HK-2 (cell line): ENCODE results near the gene SH2D5.

Experiments
- DNase-seq: peaks from one replicate; pipeline ENCODE4 v3.0.0-alpha.2; 2018; ENCODE audit not compliant: unreplicated experiment

SH2D5 gene

DNA sequence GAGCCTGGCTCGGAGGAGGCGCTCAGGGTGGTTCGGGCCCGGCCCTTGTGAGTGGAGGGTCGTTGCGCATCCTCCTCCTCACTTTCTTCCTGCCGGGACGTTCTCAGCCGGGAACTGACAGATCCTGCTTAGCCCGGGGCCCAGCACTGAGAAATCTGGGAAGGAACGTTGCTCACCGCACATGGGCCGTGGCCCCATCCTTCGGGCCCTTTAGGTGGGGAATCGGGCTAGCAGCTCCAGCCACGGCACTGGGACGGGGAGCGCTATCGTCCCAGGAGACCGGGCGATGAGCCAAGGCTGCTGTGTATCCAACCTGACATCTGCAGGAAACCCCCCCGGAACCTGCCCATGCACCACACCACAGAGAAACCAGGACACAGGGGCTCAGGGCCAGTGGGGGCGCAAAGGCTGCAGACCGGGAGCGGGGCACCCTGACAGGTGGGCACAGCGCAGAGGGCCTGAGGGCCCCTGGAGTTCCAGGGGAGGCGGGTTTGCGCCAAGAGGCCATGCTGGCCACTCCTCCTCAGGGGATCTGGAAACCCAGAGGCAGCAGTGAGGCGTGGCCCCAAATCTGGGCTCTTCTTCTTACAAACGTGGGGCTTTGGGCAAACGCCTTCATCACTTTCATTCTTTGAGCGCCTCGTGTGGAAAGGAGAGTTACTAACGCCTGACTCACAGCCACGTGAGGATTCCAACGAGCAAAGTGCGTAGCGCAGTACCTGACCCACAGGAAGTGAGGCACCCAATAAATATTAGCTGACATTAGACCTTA lies at the start of gene SH2D5:
TSS of gene SH2D5 (minus strand) at position 116 of the 772 bp plus-strand sequence. CDS start 4,659 bp downstream, outside the sequence.
- DNase-seq: peak; percentile 90

DNA sequence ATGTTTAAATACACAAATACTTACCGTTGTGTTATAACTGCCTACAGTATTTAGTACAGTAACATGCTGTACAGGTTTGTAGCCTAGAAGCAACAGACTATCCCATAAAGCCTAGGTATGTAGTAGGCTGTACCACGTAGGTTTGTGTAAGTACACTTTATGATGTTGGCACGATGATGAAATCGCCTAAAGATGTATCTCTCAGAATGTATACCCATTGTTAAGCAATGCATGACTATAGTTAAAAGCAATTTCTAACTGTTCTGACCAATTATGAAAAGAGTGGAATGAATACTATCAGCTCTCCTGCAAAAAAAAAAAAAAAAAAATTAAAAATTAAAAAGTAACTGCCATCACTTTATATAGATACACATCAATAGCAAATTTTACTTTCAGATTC lies 43.2 kb upstream of the SH2D5 start:
- DNase-seq: no peak

- no peak for DNase-seq
Measured at GRCh38 chr1:20771780-20772179, 39.3 kb upstream of the SH2D5 start.

DNA sequence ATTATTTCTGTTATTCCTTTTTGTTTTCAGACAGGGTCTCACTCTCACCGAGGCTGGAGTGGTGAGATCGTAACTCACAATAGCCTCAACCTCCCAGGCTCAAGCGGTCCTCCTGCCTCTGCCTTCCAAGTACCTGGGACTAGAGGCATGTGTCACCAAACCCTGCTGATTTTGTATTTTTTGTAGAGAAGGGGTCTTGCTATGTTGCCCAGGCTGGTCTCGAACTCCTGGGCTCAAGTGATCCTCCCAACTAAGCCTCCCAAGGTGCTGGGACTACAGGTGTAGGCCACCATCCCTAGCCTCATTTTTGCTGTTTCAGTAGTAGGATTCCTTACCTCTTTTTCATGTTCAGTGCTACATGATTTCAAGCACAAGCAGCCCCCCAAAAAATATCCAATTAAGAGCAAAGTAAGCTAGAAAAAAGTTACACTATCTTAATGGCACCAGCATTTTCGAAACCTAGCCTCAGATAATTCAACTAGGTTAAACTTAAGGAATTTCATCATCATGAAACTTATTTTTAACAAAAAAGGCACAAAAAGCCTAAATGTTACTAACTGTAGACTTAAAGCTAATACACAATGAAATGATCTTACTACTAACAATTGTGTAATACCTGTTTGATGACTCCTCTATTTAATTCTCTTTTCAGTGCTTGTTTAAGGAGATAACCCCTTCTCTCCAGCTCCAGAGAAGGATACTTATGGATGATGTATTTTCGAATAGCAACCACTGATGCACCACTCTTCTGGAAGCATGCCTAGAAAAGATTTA lies 38.0 kb upstream of the SH2D5 start:
- DNase-seq: no peak

DNA sequence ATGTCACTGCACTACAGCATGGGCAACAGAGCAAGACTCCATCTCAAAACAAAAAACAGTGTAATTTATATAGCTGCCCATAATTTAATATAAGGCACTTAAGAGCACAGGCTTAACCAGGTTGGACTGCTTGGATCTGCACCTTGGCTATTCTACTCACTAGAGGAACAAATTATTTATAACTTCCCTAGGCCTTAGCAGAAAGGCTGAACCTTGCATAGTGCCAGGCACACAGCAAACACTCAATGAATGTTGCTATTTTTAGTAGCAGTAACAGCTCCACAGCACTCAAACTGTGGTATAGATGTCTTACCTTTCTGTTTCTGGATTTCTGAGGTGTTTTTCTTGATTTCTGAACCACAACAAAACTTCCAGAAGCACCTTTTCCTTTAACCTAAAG lies 34.8 kb upstream of the SH2D5 start:
- no peak for DNase-seq

- no peak for DNase-seq
Measured at GRCh38 chr1:20763417-20763816, 30.9 kb upstream of the SH2D5 start.

DNA sequence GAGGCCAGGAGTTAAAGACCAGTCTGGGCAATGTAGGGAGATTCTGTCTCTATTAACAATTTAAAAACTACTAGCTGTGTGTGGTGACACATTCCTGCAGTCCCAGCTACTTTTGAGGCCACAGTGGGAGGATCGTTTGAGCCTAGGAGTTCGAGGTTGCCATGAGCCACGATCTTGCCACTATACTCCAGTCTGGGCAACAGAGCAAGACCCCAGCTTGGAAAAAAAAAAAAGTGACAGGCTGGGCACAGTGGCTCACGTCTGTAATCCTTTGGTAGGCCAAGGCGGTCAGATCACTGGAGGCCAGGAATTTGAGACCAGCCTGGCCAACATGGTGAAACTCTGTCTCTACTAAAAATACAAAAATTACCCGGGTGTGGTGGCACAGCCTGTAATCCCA lies 27.8 kb upstream of the SH2D5 start:
- DNase-seq: no peak

- no peak for DNase-seq
Measured at GRCh38 chr1:20753589-20753988, 21.1 kb upstream of the SH2D5 start.

DNA sequence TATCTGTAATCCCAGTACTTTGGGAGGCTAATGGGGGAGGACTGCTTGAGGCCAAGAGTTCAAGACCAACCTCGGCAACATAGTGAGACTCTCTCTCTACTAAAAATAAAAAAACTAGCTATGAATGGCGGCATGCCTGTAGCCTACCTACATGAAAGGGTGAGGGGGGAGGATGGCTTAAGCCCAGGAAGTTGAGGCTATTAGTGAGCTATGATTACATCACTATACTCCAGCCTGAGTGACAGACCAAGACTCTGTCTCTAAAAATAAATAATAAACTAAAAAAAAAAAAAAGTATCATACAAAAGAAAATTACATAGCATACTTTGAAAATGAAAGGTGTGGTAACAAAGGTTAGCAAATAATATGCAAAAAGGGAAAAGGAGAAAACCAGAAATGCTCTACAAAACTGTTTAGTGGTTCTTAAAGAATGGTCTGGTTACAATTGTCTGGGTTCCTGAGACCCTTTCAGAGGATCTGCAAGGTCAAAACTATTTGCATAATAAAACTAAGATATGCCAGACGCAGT lies 19.0 kb upstream of the SH2D5 start:
- DNase-seq: no peak

DNA sequence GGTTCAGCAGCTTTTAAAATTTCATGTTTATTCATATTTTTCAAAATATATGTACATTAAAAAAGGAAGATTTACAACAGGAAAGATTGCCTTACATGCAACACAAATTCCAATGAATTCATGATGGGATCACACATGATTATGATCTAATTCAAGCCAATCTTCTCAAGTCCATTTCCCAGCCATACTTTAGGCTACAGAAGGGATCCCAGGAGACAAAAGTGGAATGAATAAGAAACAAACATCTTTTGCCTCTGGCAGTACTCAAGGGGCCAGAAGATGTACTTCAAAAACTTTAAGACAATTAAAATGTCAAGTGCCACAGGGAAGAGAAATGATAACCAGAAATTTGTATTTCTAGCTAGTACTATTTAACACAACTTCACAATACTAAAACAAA lies 10.2 kb upstream of the SH2D5 start:
- no peak for DNase-seq

DNA sequence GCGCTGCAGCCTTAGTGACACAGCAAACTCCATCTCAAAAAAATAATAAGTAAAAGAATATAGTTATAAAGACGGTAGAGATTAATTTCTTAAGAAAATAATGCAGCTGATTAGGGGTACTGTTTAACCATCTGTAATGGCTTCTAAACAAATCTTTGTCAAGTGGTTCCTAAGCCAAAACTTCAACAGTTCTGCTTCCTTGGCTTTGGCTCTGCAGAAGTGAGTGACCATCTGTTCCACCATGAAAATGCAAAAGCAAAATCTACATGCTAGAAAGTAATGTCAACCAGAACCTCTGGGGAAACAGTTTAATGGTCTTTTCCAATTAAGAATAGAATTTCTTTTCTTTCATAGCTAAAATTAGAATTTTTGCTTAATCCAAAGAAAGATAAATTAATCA lies 8.3 kb upstream of the SH2D5 start:
- DNase-seq: no peak

DNA sequence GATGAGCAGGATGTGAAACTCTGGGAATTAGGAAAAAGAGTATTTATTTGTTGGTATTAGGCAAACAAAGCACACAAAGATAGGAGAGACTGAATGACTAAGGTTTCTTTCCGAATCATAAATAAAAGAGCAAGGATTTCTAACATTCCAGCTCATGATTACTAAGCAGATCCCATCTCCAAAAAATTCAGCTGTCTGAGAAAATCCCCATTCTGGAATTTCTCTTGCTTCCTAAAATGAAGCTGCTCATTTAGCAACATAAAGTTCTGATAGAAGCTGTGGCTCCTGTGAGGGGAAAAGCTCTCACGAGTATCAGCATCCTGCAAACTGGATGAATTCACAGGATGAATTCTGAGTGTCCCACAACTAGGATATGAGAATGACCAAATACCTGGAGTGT lies 6.7 kb upstream of the SH2D5 start:
- DNase-seq: no peak

GRCh38 chr1:20735581-20736111 lies 3.1 kb upstream of the SH2D5 start:
- DNase-seq: no peak

- DNase-seq: no peak
Measured at GRCh38 chr1:20733360-20733975, 965 bp upstream of the SH2D5 start.

DNA sequence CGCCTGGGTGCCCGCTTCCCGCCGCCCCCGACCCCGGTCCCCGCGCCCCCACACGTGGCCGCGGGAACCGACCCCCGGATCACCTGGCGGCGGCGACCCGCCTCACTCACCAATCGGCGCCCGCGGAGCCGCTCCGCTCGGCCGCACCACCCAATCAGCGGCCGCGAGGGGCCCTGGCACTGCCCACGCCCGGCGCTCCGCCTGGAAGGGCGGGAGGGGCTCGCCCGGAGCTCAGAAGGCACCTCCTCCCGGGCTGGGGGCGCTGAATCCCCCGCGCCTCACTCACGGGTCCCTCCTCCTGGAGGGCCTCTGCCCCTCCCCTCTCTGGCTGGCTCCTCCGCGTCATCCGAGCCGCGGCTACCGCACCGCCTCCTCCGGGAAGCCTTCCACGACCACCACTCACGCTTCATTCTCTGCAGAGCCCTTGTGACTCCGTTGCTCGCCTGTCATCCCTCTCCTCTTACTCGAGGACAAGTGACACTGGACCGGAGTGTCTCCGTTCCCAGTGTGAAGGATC lies 374 bp downstream of the SH2D5 start:
- peak; percentile 86 for DNase-seq

DNA sequence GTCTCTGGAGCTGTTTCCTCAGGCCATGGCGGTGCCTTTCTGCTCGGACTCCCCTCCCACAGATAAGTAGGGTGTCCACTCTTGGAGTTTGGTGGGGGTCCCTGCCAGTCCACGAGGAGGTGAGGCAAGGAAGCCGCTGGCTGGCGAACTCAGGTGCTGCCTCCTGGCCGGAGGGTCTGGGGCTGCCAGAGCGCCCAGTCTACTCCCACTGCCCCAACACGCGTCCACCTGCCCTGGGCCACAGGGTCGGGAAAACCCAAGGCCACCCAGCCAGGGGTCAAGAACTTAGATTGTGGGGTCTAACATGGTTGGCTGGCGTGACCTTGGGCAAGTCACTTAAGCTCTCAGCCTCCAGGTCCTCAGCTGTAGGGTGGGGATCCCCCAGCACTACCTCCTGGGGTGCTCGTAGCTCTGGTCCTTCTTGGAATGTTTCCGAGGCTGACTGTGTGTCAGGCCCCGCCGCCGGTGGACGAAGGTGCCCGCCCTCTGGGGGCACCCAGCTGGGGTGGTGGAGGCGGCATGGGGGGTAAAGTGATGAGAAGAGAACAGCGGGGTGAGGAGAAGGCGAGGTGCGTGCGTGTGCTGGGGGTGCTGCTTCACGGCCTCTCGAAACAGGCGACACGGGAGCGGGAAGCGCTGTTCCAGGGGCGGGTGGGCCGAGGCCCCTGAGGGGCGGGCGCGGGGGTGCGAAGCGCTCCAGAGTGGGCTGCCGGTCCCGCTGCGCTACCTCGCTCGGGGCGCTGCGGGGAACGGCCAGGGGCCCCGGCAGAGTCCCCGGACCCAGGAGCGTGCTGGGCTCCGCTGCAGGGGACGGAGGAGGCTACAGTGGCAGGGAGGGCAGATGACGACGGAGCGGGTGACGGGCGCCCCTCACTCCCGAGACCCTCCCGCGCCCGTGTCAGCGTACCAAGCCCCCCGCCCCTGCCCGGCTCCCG lies 1.2 kb downstream of the SH2D5 start:
- peak; percentile 33 for DNase-seq

DNA sequence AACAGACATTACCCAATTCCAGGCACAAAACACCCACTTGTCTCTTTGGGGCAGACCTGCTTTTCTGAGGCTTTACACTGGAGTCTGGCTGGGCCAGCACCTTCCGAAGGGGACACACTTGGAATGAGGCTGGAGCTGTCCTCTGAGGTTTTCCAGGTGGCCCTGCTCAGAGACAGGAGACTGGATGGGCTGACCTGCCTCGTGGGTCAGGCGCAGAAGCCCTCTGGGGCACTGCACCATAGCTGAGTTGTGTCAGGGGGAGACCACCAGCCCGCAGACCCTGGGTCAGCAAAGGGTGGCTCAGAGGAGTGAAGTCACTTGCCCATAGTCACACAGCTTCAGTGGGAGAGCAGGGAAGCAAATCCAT lies 1.8 kb downstream of the SH2D5 start:
- no peak for DNase-seq

GRCh38 chr1:20729990-20730689 lies 2.4 kb downstream of the SH2D5 start:
- no peak for DNase-seq

DNA sequence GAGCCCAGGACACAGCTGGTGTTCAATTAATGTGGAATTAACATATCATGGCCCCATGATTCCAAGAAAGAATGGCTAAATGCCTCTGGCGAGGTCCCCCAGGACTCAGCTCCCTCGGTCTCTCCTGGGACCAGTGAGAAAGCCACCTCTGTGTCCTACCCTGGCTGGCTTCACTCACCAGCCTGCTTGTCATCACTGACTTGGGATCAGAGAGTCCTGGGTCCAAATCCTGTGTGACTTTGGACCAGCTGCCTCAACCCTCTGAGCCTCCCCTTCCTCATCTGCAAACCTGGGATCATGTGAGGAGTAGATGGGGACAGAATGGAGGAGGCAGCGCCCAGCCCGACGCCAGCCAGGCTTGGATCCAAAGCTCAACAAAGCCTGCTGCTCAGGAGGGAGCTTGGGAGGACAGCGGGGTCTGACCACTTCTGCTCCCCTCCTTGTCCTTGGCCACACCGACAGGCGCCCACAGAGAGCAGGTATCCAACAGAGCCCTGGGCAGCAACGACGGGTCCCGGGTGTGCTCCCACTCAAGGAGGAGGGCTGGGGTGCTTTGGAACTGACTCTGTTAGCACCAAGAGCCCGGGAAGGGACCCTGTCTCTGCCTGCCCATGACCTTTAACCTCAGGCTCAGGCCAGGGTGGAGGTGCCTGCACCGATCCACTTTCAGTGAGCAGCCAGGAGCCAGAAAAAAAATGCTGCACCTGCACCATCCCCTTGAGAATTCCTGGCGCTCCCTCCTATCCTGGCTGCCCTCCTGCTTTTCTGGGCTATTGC lies 3.2 kb downstream of the SH2D5 start:
- no peak for DNase-seq
